HG02588 (cell line): ENCODE results near the gene MARK3.
"Not testable (repeated sequence)": the region's sequence is repeated elsewhere in the genome, so short reads cannot be mapped to it uniquely, and the experiment has no call there.

Source experiments
- ATAC-seq: cut with Tn5 transposase; IDR thresholded peaks from one replicate; pipeline ENCODE4 v1.9.1; 2021; ENCODE audit warnings: mild to moderate bottlenecking, moderate library complexity; ENCODE audit not compliant: unreplicated experiment

Gene MARK3

DNA sequence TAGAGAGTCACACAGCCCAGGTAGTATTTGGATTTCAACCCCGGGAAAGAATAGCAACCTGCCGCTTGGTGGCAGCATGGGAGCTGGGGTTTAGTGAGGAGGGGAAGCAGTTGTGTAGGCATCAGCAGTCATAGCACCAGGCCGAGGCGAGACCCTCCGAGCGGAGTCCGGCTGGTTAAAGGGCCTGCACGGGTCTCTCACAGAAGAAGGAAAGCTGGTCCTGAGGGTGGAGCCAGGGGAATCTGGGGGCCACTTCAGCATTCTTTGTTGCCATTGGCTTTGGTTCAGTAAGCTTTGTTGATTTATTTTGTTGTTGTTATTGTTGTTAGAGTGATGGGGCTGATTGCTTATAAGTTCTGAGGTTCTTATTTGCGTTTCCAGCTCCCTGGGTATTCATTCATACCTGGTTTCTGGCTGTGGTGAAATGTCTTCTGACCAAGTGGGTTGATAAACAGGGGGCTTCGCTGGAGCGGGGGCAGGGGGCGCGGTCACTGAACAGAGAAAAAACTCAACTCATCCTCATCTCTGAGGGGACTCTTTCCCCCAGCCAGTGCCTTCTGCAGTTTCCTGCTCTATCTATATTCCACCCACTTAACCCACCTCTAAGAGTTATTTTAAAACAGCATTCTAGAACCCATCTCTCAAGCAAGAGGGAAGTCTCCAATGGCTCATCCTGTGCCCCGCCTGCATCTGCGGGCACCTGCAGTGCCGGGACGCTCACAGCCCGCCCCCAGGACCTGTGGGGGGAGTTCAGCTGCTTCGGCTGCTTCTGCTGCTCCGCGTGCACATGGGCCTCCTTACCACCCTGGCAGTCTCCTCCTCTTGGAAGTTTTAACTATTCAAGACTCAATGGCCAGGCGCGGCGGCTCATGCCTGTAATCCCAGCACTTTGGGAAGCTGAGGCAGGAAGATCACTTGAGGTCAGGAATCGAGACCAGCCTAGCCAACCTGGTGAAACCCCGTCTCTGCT is 125.8 kb downstream of the MARK3 start:
- no peak for ATAC-seq

GRCh38 chr14:103512180-103512579 is 127.0 kb downstream of the MARK3 start:
- not testable (repeated sequence) for ATAC-seq

DNA sequence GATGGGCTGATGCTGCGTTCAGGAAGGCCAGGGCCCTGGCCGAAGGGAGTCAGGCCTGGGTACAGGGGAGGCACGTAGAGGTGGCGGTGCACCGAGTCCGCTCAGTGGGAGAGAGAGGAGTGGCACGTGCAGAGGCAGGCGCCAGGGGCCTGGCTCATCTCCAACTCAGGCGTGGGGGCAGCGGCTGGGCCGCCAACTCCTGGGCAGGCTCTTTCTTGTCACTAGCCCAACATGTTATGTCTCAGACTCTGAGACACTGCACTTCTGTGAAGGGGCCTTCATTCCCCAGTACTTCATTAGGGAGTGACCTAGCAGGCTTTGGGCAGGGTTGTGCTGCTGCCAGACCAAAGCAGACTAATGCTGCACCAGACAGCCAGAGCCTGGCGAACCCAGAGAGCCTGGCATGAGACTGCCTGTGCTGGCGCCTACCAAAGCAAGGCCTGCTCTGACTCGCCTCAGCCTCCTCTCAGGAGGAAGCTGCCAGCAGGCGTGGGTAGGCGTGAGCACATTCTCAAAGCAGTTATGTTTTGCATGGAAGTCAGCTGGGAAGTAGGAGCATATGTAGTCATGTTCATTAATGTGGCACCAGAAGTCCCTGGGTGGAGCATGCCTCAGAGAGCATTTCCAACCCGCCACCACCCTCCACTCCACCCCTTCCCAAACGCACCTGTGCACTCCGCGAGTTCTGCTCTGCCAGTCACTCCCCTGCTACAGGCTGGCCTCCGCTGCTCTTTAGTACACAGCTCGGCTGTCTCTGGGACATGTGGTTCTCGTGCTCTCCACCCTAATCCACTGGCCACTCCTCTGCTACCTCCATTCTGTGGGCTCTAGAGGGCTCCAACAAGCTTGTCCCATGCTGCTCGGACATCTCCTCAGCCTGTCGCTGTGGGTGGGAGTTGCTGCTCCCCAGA is 127.7 kb downstream of the MARK3 start:
- no peak for ATAC-seq

GRCh38 chr14:103514596-103515421 is 129.6 kb downstream of the MARK3 start:
- ATAC-seq = no peak

- no peak for ATAC-seq
Measured at GRCh38 chr14:103516426-103517173, 131.4 kb downstream of the MARK3 start.

DNA sequence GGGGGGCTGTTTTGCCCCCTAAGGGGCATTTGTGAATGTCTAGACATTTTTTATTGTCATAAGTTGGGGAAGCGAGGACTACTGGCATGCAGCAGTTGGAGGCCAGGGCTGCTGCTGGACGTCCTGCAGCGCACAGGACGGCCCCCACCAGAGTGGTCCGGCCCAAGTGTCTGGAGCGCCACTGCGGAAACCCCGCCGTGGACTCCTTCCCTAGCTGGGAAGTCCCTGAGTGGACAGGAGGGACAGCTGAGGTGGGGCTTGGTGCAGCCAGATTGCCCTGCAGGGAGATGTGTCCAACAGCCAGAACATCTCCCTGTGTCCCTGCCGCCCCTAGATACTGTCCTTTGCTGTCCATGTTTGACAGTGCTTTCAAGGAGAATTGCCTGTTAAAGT is 132.0 kb downstream of the MARK3 start:
- ATAC-seq = no peak

DNA sequence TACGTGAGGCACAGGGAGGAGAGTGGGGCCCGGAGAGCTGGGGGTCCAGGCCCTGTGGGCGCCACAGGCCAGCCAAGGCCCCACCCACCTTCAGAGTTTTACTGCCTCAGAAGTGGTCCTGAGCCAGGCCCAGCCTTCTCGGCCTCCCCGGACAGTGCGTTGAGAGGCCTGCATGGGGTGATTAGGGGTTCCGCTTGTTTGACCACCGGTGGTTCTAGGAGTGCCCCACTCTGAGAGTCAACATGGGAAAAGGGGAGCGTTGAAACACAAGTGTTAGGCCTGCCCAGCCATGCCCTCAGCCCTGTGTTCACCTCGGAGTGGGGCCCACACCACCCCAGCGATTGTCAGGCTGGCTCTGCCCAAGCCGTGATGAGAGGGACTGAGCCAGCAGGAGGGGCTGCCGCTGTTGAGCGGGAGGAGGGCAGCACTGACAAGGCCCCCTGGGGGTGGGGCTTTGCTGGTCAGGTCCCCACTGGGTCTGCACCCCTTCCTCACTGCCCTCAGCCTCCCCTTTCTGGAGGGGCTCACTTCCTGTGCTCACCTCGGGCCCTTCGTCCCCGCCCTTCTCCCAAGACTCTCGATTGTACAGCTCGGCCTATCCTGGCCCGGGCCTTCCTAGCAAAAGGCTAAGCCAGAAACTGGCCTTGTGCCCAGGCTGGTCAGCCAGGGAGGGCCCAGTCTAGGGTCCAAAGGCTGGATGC is 132.7 kb downstream of the MARK3 start:
- ATAC-seq = no peak

- ATAC-seq = no peak
Measured at GRCh38 chr14:103518422-103519042, 133.3 kb downstream of the MARK3 start.

DNA sequence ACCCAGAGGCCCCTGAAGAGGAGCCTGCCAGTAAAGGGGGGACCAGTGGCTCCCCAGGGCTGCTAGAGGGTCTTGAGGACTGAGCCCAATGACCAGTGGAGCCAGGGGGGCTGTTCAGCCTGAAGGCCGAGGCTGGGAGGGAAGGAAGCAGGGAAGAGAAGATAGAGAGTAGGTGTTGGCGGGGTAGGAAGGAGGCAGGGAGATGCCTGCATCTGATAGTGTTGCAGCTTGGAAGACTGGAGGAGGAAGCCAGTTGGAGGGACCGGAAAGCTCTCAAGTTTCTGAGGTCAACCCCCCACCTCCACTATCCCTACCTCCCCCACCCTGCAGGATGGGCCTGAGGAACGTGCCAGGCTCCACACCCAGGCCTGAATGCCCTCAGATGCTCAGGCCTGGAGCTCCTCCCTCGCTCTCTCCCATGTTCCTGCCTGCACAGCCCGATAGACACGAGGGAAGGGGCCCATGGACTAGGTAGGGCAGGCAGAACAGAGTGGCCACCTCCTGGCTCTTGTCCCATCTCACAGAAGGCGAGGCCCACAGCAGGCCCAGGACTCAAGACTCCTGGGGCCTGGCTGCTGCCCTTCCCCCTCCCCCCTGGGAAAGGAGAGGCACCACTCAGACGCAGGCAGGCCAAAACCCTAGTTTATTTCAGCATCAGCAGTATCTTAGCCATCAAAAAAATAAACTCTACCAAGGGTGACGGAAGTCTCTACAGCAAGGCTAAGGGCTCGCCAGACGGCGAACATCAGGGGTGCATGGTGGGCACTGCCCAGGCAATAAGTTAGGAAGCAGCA is 134.0 kb downstream of the MARK3 start:
- ATAC-seq = no peak

DNA sequence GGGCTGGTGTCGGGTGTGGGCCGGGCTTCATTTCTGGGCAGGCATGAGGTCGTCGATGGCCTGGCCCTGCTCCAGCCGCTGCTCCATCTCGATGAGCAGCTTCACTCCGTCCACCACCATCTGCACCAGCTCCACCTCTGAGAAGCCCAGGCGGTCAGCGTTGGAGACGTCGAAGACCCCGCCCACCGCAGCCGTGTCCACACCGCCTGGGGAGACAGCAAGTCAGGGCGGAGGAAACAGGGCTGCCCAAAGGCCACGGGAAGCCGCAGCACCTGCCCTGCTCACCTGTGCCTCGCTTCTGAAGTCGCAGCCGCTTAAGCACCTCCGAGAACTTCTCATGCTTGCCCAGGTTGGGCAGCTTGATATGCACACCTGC is 134.6 kb downstream of the MARK3 start:
- ATAC-seq = no peak

- no peak for ATAC-seq
Measured at GRCh38 chr14:103520269-103520656, 135.0 kb downstream of the MARK3 start.

DNA sequence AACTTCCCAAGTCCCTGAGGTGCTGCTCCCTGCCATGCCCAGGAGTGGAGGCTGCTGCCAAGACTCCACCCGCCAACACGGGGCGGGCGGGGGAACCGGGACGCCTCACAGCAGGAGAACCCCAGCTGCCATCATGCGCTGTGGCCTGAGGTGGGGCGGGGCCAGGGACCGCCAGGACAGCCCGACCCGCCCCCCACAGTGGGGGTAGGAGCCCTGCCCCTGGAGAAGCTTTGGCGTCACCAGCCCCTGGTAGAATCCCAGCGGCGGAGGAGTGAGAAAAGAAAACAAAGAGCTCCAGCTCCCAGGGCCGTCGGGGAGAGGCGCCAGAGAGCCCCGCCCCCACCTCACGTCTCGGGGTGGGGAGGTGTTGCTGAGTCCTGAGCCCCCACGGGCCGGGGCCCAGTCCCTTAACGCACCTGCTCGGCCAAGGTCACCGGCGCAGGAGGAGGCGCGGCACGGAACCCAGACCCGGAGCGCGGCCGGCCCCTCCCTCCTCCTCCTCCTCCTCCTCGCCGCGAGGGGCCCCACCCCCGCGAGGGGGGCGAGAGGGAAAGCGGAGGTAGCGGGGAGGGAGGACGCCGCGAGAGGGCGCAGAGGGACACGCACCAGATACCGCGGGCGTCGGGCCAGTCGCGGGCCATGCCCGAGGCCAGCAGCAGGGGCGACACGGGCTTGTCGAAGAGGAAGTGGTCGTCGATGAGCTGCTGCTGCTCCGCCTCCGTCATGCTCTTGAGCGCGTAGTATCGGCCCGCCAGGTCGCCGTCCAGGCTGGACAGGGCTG is 135.6 kb downstream of the MARK3 start:
- ATAC-seq = no peak

- ATAC-seq = no peak
Measured at GRCh38 chr14:103521438-103521950, 136.3 kb downstream of the MARK3 start.

GRCh38 chr14:103521951-103522563 is 136.8 kb downstream of the MARK3 start:
- ATAC-seq = no peak

DNA sequence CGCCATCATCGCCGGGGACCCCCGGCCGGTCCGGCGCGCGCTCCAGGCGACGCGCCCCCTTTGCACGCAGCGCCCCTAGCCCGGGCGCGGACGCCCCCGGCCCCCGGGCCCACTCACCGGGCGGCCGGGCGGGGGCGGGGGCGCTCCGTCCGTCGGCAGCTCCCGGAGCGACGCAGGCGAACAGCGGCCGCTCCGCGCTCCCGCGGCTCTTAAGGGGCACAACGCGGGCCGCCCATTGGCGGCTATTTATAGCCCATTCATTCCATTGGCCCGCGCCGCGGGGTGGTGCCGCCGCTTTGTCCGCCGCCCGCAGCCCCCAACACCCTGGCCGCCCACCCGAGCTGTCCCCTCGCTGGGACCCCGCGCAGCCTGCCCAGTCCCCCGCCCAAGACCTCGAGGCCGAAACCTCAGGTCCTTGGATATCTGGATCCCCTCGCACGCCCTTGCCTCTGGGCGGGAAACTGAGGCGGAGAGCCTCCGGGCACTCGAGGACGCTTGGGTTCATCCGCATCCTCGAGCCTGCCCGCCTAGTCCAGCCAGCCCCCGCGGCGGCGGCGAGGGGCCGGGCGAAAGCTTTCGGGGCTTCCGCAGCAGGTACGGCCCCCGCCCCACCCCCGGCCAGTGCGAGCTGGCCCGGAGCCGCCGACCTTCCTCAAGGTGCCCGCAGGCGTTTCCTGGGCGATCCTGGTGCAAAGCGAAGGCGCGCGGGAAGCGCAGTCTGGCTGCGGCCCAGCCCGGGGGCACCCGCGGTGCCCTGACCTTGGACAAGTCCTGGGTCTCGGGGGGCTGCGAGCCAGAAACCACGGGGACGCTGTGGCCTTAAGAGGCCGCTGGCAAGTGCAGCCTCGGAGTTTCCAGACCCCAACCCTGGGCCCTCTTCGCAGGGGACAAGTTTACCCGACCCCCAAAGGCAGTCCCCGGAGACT is 137.7 kb downstream of the MARK3 start, which contains the start of gene CKB:
CKB (minus strand) TSS at position 182 of the 926 bp plus-strand sequence. CDS start 337 bp downstream, outside the sequence.
- ATAC-seq = no peak

DNA sequence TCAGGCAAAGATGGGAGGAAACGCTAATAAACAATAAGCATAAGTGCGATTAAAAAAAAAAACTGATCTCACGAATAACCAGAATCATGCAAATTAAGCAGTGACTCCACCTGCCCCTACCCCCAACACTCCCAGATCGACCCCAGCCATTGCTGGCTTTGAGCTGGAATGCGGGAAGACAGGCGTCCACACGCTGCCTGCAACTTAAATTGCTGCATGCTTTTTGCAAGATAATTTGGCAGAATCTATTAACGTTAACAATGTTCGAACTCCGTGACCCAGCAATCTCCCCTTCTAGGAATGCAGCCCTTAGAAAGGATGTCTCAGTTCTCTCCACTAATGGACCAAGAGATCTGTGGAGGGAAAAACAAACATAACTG is 138.3 kb downstream of the MARK3 start:
- no peak for ATAC-seq
